Fibroblast of the conjunctiva (primary cell): ENCODE measurements around the gene CALY.
A peak's percentile ranks its signal among the peaks of the same experiment; 100 is the strongest.
"Not testable (repeated sequence)": the region's sequence is repeated elsewhere in the genome, so short reads cannot be mapped to it uniquely, and the experiment has no call there.

Experiments
- DNase-seq: peaks from one replicate; pipeline ENCODE4 v3.0.0-alpha.2; 2010; ENCODE audit warnings: low read depth

Gene CALY, protein sequence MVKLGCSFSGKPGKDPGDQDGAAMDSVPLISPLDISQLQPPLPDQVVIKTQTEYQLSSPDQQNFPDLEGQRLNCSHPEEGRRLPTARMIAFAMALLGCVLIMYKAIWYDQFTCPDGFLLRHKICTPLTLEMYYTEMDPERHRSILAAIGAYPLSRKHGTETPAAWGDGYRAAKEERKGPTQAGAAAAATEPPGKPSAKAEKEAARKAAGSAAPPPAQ

DNA sequence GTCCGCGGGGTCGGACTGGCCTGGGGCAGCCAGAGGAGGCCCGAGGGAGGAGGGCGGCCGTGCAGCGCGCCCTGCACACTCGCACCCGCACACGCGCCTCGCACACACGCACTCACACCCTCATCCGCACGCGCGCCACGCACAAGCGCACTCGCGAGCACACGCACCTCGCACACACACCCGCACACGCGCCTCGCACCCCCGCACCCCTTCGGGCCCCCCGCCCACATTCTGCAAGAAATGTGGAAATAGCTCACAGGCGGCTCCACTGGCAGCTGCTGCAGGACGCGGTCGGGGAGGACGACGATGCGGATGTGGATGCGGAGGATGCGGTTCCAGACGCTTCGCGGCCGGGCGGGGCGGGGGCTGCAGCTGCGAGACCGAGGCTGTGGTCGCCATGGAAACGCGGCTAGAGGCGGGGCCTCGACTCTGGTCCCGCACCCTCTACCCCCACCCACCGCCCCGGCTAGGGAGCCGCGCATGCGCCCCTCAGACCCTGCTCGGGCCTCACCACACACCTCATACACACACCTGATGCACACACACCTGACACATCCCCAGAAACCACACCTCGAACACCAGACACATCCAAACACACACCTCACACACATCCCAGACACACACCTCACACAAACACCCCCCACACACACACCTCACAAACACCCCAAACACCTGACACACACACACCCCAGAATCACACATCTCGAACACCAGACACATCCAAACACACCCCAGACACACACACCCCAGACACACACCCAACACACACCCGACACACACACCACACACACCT is at the start of gene CALY:
Gene CALY, minus strand, starts transcription at position 320 of the 793 bp plus-strand sequence. CDS start 7,907 bp downstream, outside the sequence.
- DNase-seq = no peak

DNA sequence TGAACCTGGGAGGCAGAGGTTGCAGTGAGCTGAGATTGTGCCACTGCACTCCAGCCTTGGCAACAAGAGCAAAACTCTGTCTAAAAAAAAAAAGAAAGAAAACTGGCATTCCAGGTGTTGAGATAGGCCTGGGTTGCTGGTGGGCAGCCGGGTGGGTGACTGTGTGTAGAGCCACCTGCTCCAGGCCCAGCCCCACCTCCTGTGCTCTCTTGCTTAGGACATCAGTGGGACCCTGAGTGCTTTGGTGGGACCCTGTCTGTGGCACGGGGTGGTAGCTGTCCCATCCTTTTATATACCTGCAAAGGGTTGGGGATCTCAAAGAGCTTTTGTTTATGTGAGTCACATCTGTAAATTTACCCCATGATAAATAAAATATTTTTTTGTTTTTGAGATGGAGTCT is 48.5 kb upstream of the CALY start:
- no peak for DNase-seq

DNA sequence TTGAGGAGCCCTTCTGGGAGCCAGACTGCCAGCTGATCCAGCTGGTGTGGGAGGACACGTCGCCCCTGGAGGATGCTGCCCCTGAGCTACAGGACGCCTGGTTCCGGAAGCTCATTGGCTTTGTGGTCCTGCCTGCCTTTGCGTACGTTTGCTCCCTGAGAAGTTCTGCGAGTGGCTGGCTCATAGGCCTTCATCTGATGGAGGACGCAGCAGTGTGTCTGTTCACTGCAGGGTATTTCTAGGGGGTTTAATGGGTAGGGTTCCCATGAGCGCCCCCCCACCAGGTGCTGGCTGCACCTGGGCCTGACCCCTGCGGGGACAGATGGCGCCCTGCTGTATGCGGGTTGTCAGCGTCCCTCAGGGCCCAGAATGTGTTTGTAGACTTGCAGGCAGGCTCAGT is 47.4 kb upstream of the CALY start:
- DNase-seq = no peak

DNA sequence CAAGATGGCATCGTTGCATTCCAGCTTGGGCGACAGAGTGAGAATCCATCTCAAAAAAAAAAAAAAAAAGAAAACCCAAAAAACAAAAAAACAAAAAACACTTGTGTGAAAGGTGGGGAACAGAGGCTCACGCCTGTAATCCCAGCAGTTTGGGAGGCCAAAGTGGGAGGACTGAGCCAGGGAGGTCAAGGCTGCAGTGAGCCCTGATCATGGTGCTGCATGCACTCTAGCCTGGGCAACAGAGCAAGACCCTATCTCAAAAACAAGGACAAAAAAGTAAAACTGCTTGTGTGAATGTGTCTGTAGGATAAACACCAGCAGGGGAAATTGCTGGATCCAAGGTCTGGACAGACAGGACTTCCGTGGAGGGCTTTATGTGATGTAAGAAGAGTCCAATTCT is 46.9 kb upstream of the CALY start:
- no peak for DNase-seq

DNA sequence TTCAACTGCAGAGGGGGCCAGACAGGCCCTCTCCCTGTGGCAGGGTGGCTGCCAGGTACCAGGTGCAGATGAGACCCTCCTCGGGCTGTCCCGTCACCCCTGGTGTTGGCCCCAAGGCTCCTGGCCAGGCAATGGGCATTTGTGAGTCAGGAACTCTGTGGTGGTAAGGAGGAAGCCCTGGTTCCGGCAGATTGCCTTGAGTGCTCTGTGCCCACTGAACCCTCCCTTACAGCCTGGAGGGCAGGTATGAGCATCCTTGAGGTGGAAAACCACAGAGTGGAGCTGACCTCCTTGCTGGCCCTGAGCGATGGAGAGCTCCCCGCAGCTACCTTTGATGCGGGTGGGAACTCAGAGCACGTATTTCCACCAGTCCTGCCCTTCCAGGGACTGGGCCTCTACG is 44.3 kb upstream of the CALY start:
- no peak for DNase-seq

DNA sequence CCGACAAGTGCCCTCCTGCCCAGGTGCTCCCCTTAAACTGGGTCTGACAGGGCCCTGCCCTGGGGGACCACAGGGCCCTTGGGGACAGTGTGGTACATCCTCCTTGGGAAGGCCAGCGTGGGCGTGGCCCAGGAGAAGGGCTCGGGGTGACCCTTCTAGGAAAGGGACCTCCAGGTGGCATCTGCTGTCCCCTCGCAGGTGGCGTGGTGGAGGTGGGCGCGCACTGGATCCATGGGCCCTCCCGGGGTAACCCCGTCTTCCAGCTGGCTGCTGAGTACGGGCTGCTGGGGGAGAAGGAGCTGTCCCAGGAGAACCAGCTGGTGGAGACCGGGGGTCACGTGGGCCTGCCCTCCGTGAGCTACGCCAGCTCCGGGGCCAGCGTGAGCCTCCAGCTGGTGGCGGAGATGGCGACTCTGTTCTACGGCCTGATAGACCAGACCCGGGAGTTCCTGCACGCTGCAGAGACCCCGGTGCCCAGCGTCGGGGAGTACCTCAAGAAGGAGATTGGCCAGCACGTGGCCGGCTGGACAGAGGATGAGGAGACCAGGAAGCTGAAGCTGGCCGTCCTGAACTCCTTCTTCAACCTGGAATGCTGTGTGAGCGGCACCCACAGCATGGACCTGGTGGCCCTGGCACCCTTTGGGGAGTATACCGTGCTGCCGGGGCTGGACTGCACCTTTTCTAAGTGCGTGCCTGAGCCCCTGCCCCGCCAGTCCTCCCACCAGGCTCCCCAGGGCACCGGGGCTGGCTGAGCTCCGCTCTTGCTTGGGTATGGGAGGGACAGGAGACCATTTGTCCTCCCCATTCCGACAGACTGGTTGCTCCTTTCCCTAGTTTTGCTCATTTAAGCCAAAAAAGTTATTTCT is 43.3 kb upstream of the CALY start:
- DNase-seq = no peak

DNA sequence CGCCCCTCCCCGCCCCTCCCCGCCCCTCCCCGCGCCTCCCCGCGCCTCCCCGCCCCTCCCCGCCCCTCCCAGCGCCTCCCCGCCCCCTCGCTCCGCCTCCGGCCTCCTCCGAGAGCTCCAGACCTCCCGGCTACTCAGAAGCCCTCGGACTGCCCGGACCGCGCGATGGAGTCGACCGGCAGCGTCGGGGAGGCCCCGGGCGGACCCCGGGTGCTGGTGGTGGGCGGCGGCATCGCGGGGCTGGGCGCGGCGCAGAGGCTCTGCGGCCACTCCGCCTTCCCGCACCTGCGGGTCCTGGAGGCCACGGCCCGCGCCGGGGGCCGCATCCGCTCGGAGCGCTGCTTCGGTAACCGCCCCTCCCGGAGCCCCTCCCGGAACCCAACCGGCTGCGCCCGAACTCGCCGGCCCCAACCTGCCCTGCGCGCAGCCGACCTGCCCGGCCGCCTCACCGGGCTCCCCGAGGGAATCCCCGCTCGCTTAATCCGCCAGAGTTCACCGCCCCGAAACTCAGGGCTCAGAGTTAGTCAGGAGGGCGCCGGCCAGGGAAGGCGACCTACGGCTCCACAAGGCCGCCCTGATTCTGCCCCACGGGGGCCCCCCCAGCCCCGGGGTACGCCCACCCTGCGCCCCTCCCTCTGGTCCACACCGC is 42.6 kb upstream of the CALY start, which contains the start of gene PAOX:
Gene PAOX, plus strand, starts transcription at position 111 of the 649 bp plus-strand sequence. Its CDS starts 55 bp downstream, at position 166.
- peak; percentile 32 for DNase-seq

DNA sequence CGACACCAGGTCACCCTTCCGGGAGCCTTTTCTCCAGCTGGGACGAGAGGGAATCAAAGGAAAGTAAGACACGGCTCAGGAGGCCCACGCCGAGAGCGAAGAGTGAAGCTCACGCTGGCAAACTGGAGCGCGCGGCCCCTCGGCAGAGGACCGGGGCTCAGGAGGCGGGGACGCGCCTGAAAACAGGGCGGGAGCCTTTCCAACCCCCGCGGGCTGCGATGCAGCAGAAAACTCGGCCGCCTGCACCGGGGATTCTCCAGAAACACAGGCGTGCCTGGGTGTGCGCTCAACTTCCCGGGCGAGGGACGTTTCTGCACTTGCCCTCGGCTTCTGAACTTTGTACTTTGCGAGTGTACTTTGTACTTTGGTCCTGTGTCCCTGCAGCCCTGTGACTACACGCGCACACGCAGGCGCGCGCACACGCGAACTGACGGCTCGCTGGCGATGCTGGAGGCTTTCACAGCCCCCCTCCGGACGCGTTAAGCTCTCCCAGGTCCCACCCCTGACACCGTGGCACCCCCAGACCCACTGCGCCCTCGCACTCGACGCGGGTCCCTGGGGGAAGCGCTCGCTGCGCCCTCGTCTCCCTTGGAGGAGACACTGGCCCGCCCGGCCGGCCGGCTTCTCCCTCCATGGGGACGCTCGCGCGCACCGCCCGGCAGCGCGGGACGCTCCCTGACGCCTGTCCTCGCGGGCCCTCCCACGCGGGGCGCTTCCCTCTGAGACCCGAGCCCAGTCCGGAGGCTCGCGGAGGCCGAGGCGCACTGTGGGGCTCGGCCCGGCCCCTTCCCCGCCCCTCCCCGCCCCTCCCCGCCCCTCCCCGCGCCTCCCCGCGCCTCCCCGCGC is 41.8 kb upstream of the CALY start:
- no peak for DNase-seq

DNA sequence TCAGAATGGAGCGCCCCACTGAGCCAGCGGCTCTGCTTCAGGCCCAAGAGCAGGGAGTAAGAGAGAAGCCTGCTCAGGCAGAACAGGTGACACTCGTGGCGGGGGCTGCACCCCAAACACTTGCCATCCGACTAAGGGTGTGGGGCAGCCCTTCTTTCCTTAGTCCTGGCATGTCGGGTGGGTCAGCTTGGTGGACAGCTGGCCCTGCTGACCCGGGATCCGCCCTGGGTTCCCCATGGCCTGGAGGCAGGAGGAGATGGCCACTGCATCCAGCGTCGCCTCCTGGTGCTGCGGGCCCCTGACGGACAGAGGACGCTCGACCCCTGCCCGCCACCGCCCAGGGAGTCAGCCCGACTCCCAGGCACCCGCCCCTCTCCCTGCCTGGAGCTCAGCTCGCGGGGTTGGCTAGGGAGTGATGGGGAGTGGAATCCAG is 41.1 kb upstream of the CALY start:
- DNase-seq = no peak

DNA sequence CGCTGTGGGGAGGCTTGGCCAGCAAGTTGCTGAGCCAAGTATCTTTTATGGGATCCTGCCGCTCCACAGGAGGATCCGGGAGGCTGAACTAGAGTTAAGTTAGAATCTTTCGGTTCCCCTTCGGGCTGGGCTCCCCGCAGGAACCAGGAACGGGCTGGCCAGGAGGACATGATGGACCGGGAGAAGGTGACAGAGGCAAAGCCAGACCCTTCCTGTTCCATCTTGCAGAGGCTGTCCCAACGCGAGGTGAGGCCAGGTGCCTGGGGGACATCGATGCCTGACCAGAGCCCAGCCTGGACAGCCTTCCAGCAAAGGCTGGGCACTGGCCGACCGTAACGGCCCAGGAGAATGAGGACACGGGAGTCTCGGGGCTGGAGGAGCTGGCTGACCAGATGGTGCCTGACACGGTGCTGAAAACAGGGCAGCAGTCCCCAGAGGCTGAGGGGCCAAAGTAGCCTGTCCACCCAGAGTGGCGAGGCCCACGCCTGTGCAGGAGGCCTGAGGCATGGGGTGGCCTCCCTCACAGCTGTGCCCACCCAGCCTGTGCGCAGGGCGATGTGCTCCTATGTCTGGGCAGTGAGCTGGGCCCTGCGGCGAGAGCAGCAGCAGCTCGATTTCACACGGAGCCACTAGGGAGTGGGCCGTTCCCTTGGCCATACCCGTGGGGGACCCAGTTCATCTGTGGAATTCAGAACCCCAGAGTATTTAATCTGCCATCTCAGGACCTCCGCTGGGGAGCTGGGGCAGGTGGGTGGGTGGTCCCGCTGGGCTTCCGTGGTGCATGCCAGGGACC is 40.5 kb upstream of the CALY start:
- no peak for DNase-seq

DNA sequence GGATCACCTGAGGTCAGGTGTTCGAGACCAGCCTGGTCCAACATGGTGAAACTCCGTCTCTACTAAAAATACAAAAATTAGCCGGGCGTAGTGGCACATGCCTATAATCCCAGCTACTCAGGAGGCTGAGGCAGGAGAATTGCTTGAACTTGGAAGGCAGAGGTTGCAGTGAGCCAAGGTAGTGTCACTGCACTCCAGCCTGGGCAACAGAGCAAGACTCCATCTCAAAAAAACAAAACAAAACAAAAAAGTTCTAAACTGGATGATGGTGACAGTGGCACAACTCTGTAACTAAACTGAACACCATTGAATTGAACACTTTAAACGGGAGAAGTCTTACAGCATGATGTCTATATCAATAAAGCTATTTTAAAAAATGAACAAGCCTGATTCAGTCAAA is 39.5 kb upstream of the CALY start:
- DNase-seq = not testable (repeated sequence)

DNA sequence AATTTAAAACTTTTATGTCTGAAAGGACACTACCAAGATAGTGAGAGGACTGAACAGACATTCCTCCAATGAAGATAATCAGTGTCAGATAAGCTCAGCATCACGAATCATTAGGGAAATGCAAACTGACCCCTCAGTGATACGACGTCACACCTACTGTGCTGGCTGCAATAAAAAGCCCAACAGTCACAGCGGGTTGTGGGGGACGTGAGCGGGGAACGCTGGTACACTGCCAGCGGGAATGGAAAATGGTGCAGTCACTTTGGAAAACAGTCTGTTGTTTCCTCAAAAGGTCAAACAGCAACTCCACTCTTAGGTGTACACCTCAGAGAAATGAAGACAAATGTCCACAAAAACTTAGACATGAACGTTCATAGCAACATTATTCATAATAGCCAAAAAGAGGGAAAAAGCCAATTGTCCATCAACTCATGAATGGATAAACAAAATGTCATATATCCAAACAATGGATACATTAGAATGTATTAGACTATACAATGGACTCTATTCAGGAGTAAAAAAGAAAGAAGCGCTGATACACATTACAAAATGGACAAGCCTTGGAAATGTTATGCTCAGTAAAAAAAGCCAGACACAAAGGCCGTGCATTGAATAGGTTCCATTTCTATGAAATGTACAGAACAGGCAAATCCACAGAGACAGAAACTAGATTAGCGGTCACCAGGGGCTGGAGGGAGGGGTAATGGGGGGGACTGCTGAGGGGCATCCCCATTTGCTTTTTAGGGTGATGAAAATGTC is 38.8 kb upstream of the CALY start:
- DNase-seq = no peak

DNA sequence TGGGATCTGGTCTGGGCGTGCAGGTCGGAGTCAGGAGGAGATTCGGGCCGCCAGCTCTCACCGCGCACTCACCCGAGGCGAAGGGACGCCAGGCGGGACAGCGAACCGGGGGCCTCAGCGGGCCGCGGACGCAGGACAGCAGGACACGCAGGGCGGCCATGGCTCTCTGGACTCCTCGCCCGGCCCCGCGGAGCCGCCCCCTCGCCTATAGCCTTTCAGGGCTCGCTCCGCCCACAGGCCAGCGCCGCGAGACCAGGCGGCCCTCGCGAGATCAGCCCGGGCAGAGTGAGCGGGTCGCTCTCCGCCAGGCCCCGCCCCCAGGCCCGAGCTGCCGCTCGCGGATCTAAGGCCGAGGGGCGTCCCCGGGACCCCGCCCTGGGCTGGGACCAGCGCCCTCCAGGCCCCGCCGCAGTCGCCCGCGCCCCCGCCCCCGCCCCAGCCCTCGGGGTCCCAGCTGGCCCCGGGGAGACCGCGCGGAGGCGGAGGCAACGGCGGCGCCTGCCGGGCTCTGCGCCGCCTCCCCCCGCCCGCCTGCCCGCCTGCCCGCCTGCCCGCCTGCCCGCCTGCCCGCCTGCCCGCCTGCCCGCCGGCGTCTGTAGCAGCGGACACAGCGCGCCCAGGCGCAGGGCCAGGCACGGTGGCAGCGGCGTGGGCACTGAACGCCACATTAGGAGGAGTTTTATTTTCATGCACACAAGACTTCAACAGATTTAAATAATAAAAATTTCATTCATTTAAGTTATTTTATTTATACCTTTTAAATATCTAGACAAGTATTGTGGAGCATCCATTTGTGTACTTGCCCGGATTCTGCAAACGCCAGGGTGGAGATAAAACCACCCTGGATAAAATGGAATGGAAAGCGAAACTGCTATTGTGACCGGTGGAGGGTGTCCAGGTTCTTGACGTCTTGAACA is 36.7 kb upstream of the CALY start, which contains the start of gene ECHS1:
Gene ECHS1, minus strand, starts transcription at position 181 of the 917 bp plus-strand sequence. Its CDS starts 21 bp downstream, at position 160.
- DNase-seq = peak; percentile 76

DNA sequence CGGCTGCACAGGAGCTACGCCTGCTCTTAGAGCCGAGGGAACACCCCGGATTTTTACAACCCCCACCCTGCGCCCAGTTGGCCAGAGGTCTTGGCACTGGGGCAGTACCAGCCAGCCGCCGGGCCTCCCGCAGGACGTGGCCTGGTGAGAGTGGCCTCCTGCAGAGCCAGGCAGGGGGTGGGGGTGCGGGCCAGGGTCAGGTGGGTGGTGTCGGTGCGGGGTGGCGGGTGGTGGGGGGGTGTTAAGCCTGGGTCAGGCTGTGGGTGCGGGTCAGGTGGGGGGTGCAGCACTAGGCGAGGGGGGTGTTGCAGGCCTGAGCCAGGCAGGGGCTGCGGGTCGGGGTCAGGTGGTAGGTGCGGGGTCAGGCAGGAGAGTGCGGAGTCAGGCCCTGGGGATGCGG is 35.8 kb upstream of the CALY start:
- no peak for DNase-seq

DNA sequence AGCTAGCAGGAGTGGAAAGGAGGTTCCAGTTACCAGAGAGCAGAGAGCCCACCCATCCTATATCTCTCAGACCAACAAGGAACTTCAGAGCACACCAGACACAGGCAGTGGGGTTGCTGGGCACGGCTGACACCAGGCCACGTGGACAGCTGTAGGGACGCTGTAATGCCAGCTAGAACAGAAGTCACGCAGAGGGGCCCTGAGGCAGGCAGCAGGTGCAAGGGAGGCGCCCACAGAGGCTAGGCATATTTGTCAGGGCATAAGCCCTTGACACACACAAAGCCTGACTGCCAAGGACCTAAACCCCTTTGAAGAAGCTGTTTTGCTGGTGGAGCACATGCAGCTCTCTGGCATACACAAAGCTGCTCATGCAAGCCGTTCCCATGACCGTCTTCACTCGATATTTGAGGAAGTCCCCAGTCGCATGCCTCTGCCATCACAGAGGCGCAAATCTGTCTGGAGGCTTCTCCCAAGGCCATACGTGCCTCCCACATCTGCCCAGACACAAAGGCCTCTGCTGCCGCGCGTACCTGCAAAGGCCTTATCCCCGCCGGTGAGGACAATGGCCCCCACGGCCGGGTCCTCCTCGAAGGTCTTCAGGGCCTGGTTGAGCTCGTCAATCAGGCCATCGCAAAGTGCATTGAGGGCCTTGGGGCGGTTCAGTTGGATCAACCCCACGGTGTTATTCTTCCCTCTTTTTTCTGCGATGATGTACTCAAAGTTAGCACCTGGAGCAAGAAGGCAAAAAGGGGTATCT is 33.5 kb upstream of the CALY start:
- no peak for DNase-seq

DNA sequence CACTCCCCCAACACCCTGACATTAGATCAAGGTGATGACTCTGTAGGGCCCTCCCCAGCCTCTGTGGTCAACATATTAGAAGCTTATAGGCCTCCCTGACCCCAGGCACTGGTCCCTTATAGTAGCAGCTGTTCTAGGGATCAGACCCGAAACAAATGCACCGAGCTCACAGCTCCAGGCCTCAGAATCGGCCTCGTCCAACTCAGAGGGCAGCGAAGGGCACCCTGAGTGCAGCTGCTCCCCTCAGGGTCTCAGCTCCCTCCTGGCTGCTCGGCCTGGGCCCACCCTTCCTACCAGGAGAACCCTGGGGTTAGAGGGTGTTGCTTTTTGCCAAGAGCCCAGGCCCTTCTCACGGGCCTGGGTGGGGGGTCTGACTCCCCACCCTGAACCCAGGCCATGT is 31.5 kb upstream of the CALY start:
- DNase-seq = no peak

DNA sequence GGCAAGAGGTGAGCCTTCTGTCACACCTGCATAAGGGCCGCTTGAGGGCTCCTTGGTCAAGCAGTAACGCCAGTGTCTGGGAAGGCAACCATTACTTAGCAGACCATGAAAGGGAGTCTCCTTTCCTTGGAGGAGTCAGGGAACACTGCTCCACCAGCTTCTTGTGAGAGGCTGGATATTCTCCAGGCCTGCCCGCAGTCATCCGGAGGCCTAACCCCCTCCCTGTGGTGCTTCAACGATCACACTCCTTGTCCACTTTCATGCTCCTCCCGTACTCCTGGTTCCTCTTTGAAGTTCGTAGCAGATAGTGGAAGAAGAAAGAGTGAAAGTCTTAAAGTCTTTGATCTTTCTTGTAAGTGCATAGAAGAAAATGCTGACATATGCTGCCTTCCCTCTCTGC is 30.8 kb upstream of the CALY start:
- not testable (repeated sequence) for DNase-seq

DNA sequence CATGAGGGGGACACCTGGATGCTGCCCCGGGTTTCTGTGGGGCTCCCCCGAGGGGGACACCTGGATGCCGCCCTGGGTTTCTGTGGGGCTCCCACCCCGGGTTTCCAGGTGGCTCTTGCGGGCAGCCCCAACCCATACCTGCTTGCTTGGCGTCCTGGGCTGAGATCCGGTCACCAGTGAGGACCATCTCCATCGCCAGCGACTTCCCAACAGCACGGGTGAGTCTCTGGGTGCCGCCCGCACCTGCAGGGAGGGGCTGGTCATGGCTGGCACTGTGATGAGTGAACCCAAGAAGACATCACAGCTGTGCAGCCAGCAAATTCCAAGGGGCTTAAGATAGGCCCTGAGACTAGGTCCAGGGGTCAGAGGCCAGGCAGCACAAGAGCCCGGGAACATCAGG is 30.1 kb upstream of the CALY start:
- DNase-seq = no peak
